IPS-18c (cell line): ENCODE results near the gene HCN1.

Source experiments
- H3K4me3 ChIP-seq: 2 replicates; pipeline ENCODE4 v1.7.0; 2013; ENCODE audit warnings: low read depth, mild to moderate bottlenecking, low read length, moderate library complexity; ENCODE audit not compliant: insufficient read depth
- H3K9me3 ChIP-seq: one replicate; pipeline ENCODE4 v1.6.1; 2013; ENCODE audit warnings: mild to moderate bottlenecking, low read length, moderate library complexity; ENCODE audit not compliant: control insufficient read depth, insufficient read depth

HCN1 gene

GRCh38 chr5:45274241-45274640 is 421.9 kb downstream of the HCN1 start:
- no peak overlapping the region for H3K4me3 ChIP-seq
- no peaks in the 10 kb centered on the region for H3K9me3 ChIP-seq

GRCh38 chr5:45271626-45272025 is 424.6 kb downstream of the HCN1 start:
- H3K4me3 ChIP-seq = no peak overlapping the region
- no peaks in the 10 kb centered on the region for H3K9me3 ChIP-seq

GRCh38 chr5:45264447-45264846 is 431.7 kb downstream of the HCN1 start:
- H3K9me3 ChIP-seq = no peaks in the 10 kb centered on the region
- no peak overlapping the region for H3K4me3 ChIP-seq

GRCh38 chr5:45262061-45262590 is 434.1 kb downstream of the HCN1 start:
- Histone ChIP-seq H3K4me3 (no peak overlapping the region), H3K9me3 (no peaks in the 10 kb centered on the region)

- Histone ChIP-seq H3K9me3 (no peaks in the 10 kb centered on the region), H3K4me3 (no peak overlapping the region)
Observed at GRCh38 chr5:45261125-45261524, 435.1 kb downstream of the HCN1 start.

GRCh38 chr5:45260292-45260691 is 435.9 kb downstream of the HCN1 start:
- Histone ChIP-seq H3K4me3 (no peak overlapping the region), H3K9me3 (no peaks in the 10 kb centered on the region)

GRCh38 chr5:45252978-45253377 is 443.2 kb downstream of the HCN1 start:
- H3K4me3 ChIP-seq = no peak overlapping the region
- no peaks in the 10 kb centered on the region for H3K9me3 ChIP-seq

- Histone ChIP-seq H3K4me3 (no peak overlapping the region), H3K9me3 (no peaks in the 10 kb centered on the region)
Observed at GRCh38 chr5:45252541-45252940, 443.6 kb downstream of the HCN1 start.

GRCh38 chr5:45225571-45226031 is 470.6 kb downstream of the HCN1 start:
- Histone ChIP-seq H3K4me3 (no peak overlapping the region), H3K9me3 (peaks cover 3% of the 10 kb centered on the region)

- Histone ChIP-seq H3K9me3 (peaks cover 3% of the 10 kb centered on the region), H3K4me3 (no peak overlapping the region)
Observed at GRCh38 chr5:45205403-45205961, 490.7 kb downstream of the HCN1 start.
